HG03280 (cell line): Measurements from ENCODE around the gene AGGF1.
"Not testable (repeated sequence)": the region's sequence is repeated elsewhere in the genome, so short reads cannot be mapped to it uniquely, and the experiment has no call there.

Experiments used
- ATAC-seq: cut with Tn5 transposase; IDR thresholded peaks from one replicate; pipeline ENCODE4 v1.9.1; 2021; ENCODE audit warnings: mild to moderate bottlenecking, moderate library complexity; ENCODE audit not compliant: unreplicated experiment

AGGF1 gene, protein sequence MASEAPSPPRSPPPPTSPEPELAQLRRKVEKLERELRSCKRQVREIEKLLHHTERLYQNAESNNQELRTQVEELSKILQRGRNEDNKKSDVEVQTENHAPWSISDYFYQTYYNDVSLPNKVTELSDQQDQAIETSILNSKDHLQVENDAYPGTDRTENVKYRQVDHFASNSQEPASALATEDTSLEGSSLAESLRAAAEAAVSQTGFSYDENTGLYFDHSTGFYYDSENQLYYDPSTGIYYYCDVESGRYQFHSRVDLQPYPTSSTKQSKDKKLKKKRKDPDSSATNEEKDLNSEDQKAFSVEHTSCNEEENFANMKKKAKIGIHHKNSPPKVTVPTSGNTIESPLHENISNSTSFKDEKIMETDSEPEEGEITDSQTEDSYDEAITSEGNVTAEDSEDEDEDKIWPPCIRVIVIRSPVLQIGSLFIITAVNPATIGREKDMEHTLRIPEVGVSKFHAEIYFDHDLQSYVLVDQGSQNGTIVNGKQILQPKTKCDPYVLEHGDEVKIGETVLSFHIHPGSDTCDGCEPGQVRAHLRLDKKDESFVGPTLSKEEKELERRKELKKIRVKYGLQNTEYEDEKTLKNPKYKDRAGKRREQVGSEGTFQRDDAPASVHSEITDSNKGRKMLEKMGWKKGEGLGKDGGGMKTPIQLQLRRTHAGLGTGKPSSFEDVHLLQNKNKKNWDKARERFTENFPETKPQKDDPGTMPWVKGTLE

DNA sequence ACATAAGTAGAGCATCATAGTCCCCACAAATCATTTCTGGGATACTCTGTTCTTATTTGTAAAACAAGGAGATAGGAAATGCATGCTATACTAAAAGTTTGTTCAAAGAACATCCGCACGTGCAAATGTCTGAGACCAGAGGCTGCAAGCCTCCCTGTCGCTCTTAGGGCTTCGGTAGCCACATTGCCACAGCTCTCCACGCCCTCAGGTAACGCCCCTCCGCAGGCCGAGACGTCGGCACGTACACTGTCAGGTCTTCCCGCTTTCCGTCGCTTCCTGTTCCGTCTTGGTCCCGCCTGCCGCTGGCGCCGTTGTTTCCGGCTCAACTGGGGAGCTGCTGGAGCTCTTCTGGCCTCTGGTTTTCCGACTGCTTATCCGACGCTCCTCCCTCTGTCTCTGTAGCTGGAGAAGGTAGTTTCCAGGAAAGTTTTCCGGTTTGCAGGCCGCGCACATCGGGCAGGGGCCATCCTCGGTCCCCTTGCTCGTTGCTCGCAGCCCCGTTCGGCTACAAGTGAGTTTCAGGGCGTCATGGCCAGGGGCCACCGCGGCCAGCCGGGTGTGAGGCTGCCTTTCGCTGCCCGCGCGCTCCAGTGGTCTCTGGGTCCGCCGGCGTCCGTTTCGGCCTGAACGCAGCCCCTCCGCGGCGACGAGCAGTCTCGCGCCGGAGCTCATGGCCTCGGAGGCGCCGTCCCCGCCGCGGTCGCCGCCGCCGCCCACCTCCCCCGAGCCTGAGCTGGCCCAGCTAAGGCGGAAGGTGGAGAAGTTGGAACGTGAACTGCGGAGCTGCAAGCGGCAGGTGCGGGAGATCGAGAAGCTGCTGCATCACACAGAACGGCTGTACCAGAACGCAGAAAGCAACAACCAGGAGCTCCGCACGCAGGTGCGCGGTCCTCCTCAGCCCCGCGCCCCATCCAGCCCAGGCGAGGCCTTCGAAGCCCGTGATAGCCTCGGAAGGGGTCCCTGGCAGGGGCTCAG, at the start of gene AGGF1:
TSS of gene AGGF1 (plus strand) at position 308 of the 975 bp plus-strand sequence. CDS start at position 671, 363 bp downstream.
- ATAC-seq = peak; percentile 99

DNA sequence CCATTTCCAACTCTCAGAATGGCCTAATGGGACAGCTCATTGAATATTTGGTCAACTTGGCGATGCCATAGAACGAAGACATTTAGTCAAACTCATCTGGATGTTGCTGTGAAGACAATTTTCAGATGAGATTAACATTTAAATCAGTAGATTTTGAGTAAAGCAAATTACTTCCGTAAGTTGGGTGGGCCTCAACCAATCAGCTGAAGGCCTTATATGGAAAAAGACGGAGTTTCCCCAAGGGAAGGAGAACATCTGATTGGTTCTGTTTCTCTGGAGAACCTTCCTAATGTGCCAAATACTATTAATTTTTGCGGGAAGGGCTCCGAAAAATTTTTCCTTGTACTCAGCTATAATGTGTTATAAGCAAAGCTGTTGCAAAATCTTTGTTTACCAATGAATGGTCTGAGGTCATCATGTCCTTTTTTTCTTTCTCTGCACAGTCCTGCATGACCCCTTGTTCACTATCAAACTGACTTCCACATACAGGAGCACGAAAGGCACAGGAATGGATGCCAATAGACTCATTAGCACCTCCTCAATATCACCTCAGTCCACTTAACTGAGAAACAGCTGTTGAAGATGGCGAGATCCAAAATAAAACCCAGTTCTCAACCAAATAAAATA, 49.6 kb upstream of the AGGF1 start:
- ATAC-seq = no peak

DNA sequence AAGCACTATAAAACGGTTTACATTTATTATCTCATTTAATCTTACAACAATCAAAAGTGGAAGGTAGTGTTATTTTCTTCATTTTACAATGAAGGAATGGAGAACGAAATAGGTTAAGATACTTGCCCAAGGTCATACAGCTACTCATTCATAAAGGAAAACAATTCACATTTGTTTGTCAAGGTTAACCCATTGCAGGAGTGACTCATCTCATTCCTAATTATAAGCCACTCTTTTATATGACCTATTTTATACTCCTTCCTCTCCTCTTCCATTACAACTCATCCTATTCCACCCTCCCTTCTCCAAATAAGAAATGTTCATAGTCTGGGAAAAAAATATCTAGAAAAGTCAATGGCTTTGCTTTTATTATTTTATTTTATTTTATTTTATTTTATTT, 47.8 kb upstream of the AGGF1 start:
- ATAC-seq = no peak

DNA sequence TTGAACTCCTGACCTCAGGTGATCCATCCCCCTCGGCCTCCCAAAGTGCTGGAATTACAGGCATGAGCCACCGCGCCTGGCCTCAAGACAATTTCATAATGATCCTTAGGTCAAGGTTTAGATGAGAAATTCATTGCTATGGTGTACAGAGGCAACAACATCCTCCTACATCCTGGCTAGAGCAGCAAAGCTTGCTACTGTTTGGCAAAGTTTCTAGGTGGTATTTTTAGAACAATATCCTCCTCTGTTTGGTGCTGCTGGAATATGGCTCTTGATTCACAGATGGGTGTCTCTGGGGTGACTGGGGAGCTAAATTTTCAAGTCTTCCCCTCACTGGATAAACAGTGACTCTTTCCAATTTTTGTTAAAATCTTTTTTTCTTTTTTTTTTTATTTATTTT, 46.7 kb upstream of the AGGF1 start:
- ATAC-seq = no peak

DNA sequence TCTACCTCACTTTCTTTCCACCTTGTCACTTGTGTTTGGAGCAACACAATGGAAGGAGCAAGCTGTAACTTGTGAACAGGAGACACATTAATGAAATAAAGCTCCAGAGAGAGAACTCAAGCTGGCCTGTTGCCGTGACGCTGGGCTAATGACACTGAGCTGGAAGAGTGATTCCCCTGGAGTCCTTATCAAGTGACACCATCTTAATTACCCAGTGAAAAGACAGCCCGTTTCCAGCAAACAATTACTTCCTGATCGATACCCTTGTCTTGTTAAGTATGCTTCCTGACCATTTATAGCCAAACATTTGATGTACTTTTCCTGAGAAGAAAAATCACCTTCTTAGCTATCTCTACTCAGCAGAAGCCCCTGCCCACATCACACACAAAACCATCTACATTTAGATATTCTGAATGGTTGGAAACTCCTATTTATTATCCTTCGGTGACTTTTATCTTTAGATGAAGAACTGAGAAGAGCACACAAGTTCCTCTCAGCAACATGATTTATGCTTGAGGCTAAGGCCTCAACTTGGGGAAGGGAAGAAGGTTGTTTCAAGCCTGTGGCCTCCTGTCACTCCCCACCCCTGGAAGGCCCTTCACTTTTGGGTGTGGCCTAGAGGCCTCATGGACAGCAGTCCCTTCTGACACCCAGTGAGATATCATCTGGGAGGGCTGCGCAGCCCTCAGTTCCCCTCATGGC, 43.2 kb upstream of the AGGF1 start:
- no peak for ATAC-seq

DNA sequence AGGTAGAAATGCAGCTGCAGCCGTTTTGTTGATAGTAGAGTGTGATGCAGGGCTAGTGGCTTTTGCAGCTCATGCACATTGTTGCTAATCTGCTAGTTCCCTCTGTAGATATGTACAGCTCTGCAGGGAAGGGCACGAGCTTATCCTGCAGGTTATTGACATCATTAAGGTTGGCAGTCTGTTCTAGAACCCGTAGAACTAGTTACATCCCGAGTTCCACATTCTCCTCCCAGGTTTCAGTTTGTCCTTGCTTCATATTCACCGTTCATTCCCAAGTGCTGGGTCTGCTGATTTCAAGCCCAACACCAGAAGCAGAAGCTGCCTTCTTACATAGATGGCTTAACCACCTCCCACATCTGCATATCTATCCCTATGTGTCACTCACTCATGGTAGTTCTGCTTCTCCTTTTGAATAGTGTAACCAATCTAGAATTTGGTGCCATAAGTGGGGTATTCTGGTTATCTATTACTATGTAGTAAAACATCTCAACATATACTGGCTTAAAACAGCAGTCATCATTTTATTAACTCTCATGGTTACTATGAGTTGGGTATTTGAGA, 39.2 kb upstream of the AGGF1 start:
- no peak for ATAC-seq

DNA sequence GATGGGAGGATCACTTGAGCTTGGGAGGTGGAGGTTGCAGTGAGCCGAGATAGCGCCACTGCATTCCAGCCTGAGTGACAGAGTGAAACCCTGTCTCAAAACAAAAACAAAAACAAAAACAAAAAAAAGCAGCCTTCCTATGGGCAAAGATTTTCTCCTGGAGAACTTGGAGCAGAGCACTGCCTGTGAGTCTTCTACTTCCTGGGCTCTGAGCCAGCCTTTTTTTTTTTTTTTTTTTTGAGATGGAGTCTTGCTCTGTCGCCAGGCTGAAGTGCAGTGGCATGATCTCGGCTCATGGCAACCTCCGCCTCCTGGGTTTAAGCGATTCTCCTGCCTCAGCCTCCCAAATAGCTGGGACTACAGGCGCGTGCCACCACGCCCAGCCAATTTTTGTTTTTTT, 36.8 kb upstream of the AGGF1 start:
- ATAC-seq = not testable (repeated sequence)

DNA sequence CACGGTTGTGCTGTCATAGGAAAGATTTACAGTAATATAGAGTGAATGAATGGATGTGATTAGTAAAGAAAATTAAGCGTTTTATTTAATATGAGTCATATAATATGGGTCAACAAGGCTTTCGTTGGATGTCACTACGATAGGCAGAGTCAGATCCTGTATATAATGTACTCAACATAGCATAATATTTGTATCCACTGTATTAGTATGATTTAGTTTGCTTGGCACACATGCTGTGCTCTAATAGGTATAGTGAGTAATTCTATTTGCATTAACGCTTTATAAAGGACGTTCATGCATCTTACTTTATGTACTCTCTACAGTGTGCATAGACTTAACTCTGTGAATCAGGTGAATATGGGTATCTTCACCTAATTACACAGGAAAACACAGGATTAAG, 35.9 kb upstream of the AGGF1 start:
- ATAC-seq = no peak

DNA sequence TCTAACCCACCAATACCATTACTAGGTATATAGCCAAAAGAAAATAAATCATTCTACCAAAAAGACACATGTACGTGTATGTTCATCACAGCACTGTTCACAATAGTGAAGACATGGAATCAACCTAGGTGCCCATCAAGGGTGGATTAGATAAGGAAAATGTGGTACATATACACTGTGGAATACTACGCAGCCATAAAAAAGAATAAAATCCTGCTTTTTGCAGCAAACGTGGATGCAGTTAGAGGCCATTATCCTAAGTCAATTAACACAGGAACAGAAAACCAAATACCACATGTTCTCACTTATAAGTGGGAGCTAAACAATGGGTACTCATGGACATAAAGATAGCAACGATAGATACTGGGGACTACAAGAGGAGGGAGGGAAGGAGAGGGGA, 32.0 kb upstream of the AGGF1 start:
- not testable (repeated sequence) for ATAC-seq

DNA sequence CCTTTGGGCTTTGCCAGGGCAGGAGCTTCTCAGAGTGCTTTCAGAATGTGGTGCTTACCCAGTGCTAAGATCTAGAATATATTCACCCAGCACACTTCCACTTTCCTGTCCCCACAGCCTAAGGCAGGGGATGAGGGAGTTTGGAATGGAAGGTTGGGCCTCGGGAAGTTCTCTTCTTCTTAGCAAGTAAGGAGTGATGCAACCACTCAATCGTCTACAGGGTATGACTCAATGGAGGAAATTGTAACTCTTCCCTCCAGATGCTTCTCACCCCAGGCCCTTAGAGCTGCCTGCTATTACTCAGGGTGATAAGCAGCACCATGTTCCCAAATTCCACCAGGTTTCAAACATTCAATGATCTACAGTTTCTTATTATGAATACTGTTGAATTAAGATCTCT, 30.8 kb upstream of the AGGF1 start:
- no peak for ATAC-seq

DNA sequence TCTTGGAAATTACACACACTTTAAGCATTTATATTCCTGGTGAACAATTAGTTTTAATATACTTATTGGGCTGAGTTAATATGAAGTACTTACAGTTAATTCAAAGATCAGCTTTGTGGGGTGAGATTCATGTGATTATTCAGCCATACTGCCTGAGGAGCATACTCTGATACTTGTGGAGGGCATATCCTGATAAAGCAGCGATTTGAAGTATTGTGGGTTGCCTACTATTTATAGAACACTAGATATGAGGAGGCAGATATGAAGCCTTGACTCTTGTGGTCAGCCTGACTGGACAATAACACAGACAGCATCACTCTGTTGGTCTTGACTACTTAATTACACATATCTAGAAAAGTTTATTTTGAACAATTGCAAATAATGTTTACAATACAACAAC, 27.0 kb upstream of the AGGF1 start:
- ATAC-seq = no peak

DNA sequence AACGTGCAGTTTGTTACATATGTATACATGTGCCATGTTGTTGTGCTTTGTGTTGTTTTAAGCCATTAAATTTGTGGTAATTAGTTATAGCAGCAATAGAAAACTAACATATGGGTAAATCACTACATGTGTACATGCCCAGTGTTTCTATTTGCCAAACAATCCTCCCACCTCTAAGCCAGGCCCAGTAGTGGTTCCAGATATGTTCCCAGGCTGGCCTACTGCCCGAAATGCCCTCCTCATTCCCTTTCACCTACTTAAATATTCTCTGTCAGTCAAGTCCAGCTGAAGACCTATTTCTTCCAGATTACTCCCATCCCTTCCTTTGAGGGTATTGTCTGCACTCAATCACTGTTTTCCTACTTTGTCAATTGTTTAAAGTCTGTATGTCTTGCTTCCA, 24.1 kb upstream of the AGGF1 start:
- no peak for ATAC-seq

DNA sequence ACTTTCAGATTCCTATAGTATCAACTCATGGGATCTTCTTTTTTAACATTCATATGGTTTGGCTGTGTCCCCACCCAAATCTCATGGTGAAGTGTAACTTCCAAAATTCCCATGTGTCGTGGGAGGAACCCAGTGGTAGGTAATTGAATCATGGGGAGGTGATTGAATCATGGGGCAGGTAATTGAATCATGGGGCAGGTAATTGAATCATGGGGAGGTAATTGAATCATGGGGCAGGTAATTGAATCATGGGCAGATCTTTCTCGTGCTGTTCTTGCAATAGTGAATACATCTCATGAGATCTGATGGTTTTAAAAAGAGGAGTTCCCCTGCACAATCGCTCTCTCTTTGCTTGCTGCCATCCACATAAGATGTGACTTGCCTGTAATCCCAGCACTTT, 21.8 kb upstream of the AGGF1 start:
- ATAC-seq = no peak

DNA sequence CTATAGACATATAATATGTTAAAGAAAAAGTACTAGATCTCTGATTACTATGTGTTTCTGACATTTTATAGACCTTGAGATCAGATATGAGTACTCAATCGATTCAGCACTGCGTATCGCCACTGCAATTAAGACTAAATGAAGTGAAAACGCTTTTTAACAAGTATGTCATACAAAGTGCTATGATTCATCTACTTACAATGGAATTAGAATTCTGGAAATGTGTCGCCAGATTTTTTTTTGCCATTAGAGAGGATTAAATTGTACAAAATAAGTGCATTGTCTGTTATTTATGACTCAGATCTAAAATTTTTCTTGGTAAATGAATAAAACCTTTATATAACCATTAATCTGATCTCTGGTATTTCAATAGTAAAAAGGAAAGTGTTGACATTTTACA, 20.0 kb upstream of the AGGF1 start:
- no peak for ATAC-seq

DNA sequence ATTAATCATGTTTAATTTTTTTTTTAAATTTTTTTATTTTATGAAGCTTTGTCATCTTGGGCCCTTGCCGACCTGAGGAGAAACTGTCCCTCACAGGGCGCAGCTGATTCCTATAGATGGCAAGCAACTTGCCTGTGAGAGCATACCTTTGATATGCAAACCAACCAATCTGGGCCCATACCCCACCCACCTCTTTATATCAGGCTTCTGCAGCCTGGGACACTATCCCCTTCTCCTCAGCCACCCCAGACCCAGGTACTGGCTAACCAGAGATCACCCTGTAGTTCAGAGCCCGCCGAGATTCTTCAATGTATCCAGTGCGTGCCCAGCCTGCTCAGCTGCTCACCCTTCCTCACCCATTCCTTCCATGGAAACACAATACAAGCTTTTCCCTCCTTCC, 18.7 kb upstream of the AGGF1 start:
- no peak for ATAC-seq

DNA sequence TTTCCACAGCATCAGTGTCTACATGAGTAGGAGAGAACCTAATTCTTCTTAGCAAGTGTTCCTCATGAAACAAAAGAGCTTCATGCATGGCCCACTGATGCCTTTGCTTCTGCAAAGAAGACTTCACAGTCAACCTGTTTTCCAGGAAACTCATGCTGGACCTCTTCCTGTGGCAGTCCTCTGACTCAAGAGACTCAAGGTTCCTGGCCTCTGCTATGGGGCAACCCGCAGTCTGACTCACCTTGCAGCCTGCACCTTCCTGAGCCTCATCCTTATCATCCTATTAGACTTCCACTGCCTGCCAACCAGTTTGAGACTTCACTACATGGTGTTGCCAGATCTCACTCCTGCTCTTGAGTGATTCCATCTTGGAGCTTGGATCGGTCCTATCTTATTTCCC, 17.6 kb upstream of the AGGF1 start:
- no peak for ATAC-seq

DNA sequence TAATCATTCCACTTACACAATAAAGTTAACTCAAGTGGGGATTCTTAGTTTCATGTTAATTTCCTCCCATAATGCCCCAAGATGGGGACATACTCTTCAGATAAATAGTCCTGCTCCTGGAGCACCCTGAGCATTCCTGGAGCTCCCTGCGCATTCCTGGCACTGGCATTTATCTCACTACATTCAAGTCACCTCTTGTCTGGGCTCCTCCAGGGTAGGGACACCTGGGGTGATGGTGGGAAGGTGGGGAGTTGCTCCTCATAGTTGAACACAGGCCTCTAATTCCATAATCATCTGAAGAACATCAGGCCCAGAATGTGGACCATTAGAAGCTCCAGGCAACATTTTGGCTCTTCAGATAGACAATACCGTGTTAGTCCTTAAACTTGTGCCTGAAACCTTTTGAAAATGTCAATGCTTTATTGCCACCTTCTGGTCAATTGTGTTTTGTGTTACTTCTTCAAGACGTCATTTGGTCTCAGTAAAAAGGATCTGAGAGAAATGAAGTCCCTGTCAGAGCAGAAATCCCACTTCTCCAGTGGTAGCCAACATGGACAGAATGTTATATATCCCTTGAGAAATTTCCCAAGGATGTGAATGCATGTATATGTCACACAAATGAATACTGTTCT, 14.2 kb upstream of the AGGF1 start:
- no peak for ATAC-seq

DNA sequence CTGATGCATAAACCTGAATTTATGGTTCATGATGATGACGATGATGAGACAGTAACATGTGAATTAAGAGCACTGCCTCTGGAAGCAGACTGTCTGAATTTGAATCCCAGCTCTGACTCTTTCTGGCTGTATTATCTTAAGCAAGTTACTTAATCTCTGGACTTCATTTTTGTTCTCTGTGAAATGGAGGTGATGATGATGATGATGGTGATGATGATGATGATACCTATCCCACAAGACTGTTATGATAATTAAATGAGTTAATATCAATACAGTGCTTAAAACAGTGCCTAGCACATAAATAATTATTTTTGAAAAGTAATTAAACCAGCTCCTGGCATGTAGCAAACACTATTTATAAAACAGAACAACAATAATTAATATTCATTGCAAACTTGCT, 13.2 kb upstream of the AGGF1 start:
- ATAC-seq = no peak

DNA sequence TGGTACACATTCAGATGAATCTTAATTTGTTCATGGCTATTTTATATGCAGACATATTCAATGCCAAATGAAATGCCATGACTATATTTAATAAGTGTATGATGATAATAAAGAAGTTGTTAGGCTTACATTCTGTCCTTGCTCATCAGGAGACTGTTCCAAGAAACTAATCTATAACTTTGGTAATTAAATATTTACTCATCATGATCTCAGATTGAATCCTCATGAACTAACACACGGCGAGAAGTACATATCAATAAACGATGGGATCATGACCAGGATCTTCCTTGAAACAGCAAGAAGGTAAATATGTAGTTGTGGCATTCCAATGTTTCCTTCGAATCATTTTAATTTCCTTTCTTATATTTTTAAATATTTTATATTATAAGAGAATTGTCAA, 12.5 kb upstream of the AGGF1 start:
- ATAC-seq = no peak
